H1 (cell line): ENCODE measurements around the gene KRTAP12-2. TPM values are rescaled to one million over a fixed set of nuclear protein-coding genes. Genes with fewer than 3 reads are reported as not detected.

Experiments used
- CEBPB ChIP-seq: IDR thresholded peaks from 2 replicates; pipeline ENCODE4 v1.6.1; 2012; ENCODE audit warnings: low read depth, low read length
- EGR1 ChIP-seq: IDR thresholded peaks from 2 replicates; pipeline ENCODE4 v1.6.1; 2011; ENCODE audit warnings: low read depth, low read length, borderline replicate concordance
- PHF8 ChIP-seq: fragments of 200-600 bp; sonication (generic); conservative IDR thresholded peaks from 2 replicates; pipeline ENCODE4 v1.7.1; 2012; ENCODE audit warnings: low read depth, mild to moderate bottlenecking, inconsistent platforms, low read length, moderate library complexity
- RAD21 ChIP-seq, 2 experiments: IDR thresholded peaks in 1 of 2; conservative IDR thresholded peaks in 1 of 2; 2 replicates each; pipeline ENCODE4 v1.6.1; 2011; ENCODE audit warnings: low read depth in 2 of 2, low read length in 2 of 2, improper control_type of control experiment in 1 of 2, inconsistent platforms in 1 of 2, mild to moderate bottlenecking in 1 of 2, moderate library complexity in 1 of 2
- RBBP5 ChIP-seq: IDR thresholded peaks from 2 replicates; pipeline ENCODE4 v1.7.1; 2012; ENCODE audit warnings: low read depth, mild to moderate bottlenecking, inconsistent platforms, low read length, moderate library complexity, borderline replicate concordance
- SRF ChIP-seq: IDR thresholded peaks from 2 replicates; pipeline ENCODE4 v1.6.1; 2011; ENCODE audit warnings: mild to moderate bottlenecking, low read depth, low read length, moderate library complexity
- TEAD4 ChIP-seq: IDR thresholded peaks from 2 replicates; pipeline ENCODE4 v1.6.1; 2012; ENCODE audit warnings: low read depth, low read length, inconsistent platforms, mixed read lengths
- polyA plus RNA-seq, 7 experiments: library from polyadenylated mRNA; depleted of rRNA in 3 of 7; stranded (reverse) in 5 of 7; unstranded in 2 of 7; fragments of >200 nt in 5 of 7; fragments of 200-250 nt in 2 of 7; gene quantifications; 1 replicate in 5 of 7; 2 replicates in 1 of 7; 4 replicates in 1 of 7; pipeline versions ENCODE4 v1.2.1 to v1.2.3, GENCODE V29; 2011 to 2013; ENCODE audit warnings: missing spikeins in 2 of 7, mixed read lengths in 2 of 7
- total RNA-seq: library from RNA; stranded (reverse); fragmentation: NEBNext Ultra II Directional; extraction: Animal tissue kit (Norgen Biotek cat#: 25700); gene quantifications from 2 replicates; pipeline ENCODE4 v1.2.1, GENCODE V29; 2021
- TF ChIP-seq, protein P1 (sequence below), 3 experiments: IDR thresholded peaks; 1 replicate in 2 of 3; 2 replicates in 1 of 3; pipeline versions ENCODE4 v1.5.1 to v1.6.1; 2011; ENCODE audit warnings: low read length in 3 of 3, mild to moderate bottlenecking in 3 of 3, inconsistent platforms in 2 of 3, low read depth in 1 of 3, moderate library complexity in 1 of 3; ENCODE audit not compliant: insufficient read depth in 1 of 3; ENCODE audit errors: control extremely low read depth in 1 of 3

Gene KRTAP12-2
- total and polyA plus RNA-seq, 2 of the 8 experiments (the other 6 are each of a cell fraction or from before 2014, with no cell fraction given), result 0.50 TPM; not detected in 1

DNA sequence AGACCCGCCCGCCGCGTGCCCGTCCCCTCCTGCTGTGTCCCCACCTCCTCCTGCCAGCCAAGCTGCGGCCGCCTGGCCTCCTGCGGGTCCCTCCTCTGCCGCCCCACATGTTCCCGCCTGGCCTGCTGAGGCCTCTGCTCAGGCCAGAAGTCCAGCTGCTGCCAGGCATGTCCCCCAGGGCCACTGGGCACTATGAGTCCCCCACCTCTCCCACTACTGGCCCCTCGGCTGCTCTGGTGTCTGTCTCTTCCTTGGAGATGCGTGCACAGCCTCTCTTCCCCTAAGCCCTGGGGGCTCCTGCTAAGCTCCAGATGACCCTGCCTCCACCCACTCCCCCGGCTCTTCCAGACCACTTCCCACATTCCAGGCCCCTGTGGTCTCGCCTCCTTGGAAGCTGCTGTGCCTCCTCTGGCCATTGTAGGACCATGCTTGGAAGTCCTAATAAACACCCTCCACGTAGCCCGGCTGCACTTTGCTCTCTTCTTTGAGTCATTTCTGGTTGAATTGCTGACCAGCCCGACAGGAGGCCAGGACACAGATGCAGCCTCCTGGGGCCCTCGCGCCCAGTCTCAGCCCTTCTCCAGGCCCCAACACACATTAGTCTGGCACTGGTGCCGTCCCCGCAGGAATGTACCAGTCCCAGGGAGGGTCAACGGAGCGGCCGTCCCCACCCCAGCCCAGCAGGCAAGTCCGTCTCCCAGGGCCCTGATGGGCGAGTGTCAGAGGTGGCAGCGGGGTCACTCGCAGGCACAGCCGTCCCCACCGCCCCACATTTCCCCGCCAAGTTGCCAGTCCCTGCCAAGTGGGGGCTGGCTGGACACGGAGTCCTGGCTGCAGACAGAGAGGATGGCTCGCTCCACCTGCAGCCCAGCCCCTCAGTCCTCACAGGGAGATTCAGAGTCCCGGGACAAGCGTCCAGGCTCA lies 31.3 kb upstream of the KRTAP12-2 start (continued):
- TF ChIP-seq, protein P1, sequence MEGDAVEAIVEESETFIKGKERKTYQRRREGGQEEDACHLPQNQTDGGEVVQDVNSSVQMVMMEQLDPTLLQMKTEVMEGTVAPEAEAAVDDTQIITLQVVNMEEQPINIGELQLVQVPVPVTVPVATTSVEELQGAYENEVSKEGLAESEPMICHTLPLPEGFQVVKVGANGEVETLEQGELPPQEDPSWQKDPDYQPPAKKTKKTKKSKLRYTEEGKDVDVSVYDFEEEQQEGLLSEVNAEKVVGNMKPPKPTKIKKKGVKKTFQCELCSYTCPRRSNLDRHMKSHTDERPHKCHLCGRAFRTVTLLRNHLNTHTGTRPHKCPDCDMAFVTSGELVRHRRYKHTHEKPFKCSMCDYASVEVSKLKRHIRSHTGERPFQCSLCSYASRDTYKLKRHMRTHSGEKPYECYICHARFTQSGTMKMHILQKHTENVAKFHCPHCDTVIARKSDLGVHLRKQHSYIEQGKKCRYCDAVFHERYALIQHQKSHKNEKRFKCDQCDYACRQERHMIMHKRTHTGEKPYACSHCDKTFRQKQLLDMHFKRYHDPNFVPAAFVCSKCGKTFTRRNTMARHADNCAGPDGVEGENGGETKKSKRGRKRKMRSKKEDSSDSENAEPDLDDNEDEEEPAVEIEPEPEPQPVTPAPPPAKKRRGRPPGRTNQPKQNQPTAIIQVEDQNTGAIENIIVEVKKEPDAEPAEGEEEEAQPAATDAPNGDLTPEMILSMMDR (IDR thresholded peaks at IDR 0.05; ENCODE audit: control extremely low read depth in 1 of 3, insufficient read depth in 1 of 3, low read depth in 1 of 3, low read length in 3 of 3), result no peak
- no peak for TF ChIP-seq PHF8
- TF ChIP-seq CEBPB, result no peak
- peak; percentile 49; the same call in 1 of the 2 replicates for TF ChIP-seq EGR1
- TF ChIP-seq SRF, result no peak
- peak; percentile 86 for TF ChIP-seq TEAD4
- no peak for TF ChIP-seq RBBP5
- 0 out of 4 replicates have a peak, but pooled peaks of 1 of the 2 experiments have one; percentile 4 for TF ChIP-seq RAD21 (IDR thresholded peaks at IDR 0.05 in 1 of 2, conservative IDR thresholded peaks at IDR 0.05 in 1 of 2; ENCODE audit: low read depth in 2 of 2, low read length in 2 of 2)
- TF ChIP-seq, all 59 proteins: peak for 4
